Keratinocyte (primary cell): ENCODE measurements around the gene GPN3.

ENCODE experiments used
- CTCF ChIP-seq, 3 experiments: IDR thresholded peaks in 1 of 3; conservative IDR thresholded peaks in 1 of 3; optimal IDR thresholded peaks in 1 of 3; 2 replicates in 2 of 3; 3 replicates in 1 of 3; pipeline versions ENCODE3 to v1.5.1; 2011; ENCODE audit warnings: low read length in 3 of 3, mild to moderate bottlenecking in 3 of 3, moderate library complexity in 2 of 3, control low read depth in 1 of 3, inconsistent platforms in 1 of 3; ENCODE audit not compliant: insufficient read depth in 2 of 3; ENCODE audit errors: extremely low read depth in 1 of 3
- EZH2 ChIP-seq: IDR thresholded peaks from one replicate; pipeline ENCODE4 v1.6.1; 2012; ENCODE audit warnings: inconsistent platforms, mild to moderate bottlenecking, low read length, moderate library complexity

- no peak for TF ChIP-seq EZH2
- TF ChIP-seq CTCF (optimal IDR thresholded peaks at IDR 0.05 in 1 of 3, IDR thresholded peaks at IDR 0.05 in 1 of 3, conservative IDR thresholded peaks at IDR 0.05 in 1 of 3; ENCODE audit: extremely low read depth in 1 of 3, insufficient read depth in 2 of 3, low read length in 3 of 3): no peak
These were observed 46.3 kb upstream of the GPN3 start for GRCh38 chr12:110514363-110514762.
